ENCODE results near the gene ADGRF3. TPM values are rescaled to one million over a fixed set of nuclear protein-coding genes. Genes with fewer than 3 reads are reported as not detected.

The ADGRF3 gene
- total RNA-seq, 2 experiments from 2014 or later: 0.96 to 1.3 TPM

DNA sequence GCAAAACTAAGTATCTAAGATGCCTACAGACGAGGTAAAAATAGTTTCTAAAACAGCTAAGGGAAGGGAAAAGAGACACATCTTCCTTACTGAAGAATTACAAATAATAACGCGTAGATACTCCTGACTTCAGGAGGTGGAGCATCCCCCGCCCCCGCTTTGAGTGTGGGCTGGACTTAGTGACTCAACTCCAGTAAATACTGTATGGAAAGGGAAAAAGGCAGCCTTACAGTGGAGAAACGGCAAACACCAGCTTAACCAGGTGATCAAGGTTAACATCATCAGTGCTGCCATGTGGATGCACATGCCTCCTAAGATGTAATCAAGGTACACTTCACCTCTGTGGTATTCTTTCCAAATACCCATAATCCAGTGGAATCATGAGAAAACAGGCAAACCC, 53.9 kb downstream of the ADGRF3 start:
- Histone ChIP-seq H3K36me3 (ENCODE audit: insufficient read depth, low read length) (peaks cover 11% of the 10 kb centered on the region), H3K4me1 (ENCODE audit: insufficient read depth, low read length) (no peaks in the 10 kb centered on the region), H3K27ac (ENCODE audit: low read depth in 1 of 2, low read length in 2 of 2) (no peak overlapping the region), H3K4me3 (ENCODE audit: low read length) (no peak overlapping the region), H3K27me3 (ENCODE audit: control insufficient read depth in 1 of 2, insufficient read depth in 2 of 2, low read length in 2 of 2) (no peaks in the 10 kb centered on the region), H3K9me3 (ENCODE audit: control insufficient read depth in 1 of 2, insufficient read depth in 1 of 2, low read length in 2 of 2) (no peaks in the 10 kb centered on the region)
- Mint-ChIP-seq H3K9me3 (no peaks in the 10 kb centered on the region), H3K4me3 (no peak overlapping the region), H3K4me1 (ENCODE audit: low read depth) (no peaks in the 10 kb centered on the region), H3K36me3 (ENCODE audit: low read depth) (peaks cover 17% of the 10 kb centered on the region), H3K27me3 (no peaks in the 10 kb centered on the region), H3K27ac (no peak overlapping the region)
- TF ChIP-seq CTCF (IDR thresholded peaks at IDR 0.05): no peak
- DNase-seq (no peak), ATAC-seq (ENCODE audit: poor library complexity) (no peak)
- POLR2A ChIA-PET: interaction anchor here (1.7 kb wide), 1 partner anchor 49 kb away, joined by 4 read pairs; the partner anchor contains the start of genes HADHA and HADHB
- intact Hi-C loops (cut with DNase I, micrococcal nuclease): loop anchor here in 1 of 2 experiments (5.0 kb wide), 1 partner anchor 35 kb away; no protein-coding TSS in a partner anchor
- CTCF ChIA-PET: no interaction called here

DNA sequence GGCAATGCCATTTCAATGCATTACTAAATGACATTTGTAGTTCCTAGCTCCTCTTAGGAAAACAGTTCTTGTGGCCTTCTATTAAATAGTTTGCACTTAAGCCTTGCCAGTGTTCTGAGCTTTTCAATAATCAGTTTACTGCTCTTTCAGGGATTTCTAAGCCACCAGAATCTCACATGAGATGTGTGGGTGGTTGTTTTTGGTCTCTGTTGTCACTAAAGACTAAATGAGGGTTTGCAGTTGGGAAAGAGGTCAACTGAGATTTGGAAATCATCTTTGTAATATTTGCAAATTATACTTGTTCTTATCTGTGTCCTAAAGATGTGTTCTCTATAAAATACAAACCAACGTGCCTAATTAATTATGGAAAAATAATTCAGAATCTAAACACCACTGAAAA, 56.6 kb downstream of the ADGRF3 start:
- H3K4me1 ChIP-seq (ENCODE audit: insufficient read depth, low read length): no peaks in the 10 kb centered on the region
- no peak overlapping the region for H3K4me3 Mint-ChIP-seq
- peaks cover 24% of the 10 kb centered on the region for H3K36me3 ChIP-seq (ENCODE audit: insufficient read depth, low read length)
- H3K9me3 Mint-ChIP-seq: no peaks in the 10 kb centered on the region
- no peaks in the 10 kb centered on the region for H3K4me1 Mint-ChIP-seq (ENCODE audit: low read depth)
- no peak for ATAC-seq (ENCODE audit: poor library complexity)
- H3K27ac Mint-ChIP-seq: no peak overlapping the region
- no peak for TF ChIP-seq CTCF (IDR thresholded peaks at IDR 0.05)
- H3K9me3 ChIP-seq (ENCODE audit: control insufficient read depth in 1 of 2, insufficient read depth in 1 of 2, low read length in 2 of 2): no peaks in the 10 kb centered on the region
- no peak overlapping the region for H3K4me3 ChIP-seq (ENCODE audit: low read length)
- H3K27me3 Mint-ChIP-seq: no peaks in the 10 kb centered on the region
- H3K27ac ChIP-seq (ENCODE audit: low read depth in 1 of 2, low read length in 2 of 2): no peak overlapping the region
- no peak for DNase-seq
- ChIA-PET POLR2A (interaction anchor here (2.1 kb wide), 1 partner anchor 10 kb away, joined by 7 read pairs; no protein-coding TSS in a partner anchor), CTCF (interaction anchor here (0.6 kb wide), 1 partner anchor 59 kb away, joined by 3 read pairs; no protein-coding TSS in a partner anchor)
- intact Hi-C loops (cut with DNase I, micrococcal nuclease): loop anchor here in 1 of 2 experiments (5.0 kb wide), 1 partner anchor 37 kb away; no protein-coding TSS in a partner anchor
- H3K27me3 ChIP-seq (ENCODE audit: control insufficient read depth in 1 of 2, insufficient read depth in 2 of 2, low read length in 2 of 2): no peaks in the 10 kb centered on the region
- H3K36me3 Mint-ChIP-seq (ENCODE audit: low read depth): peaks cover 36% of the 10 kb centered on the region

DNA sequence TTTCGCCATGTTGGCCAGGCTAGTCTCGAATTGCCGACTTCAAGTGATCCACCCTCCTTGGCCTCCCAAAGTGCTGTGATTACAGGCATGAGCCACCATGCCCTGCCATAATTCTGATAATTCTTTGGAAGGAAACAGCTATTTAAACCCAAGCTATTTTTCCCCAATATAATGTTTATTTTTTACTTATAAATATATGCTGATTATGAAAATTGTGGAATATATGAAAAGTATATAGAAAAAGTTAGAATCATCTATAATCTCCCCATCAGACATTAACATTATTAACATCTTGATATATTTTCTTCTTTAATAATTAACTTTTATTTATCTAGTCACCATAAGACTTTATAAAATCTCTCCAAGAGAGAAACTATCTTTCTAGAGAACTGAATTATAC, 60.7 kb downstream of the ADGRF3 start:
- Histone ChIP-seq H3K36me3 (ENCODE audit: insufficient read depth, low read length) (peaks cover 54% of the 10 kb centered on the region), H3K4me1 (ENCODE audit: insufficient read depth, low read length) (no peaks in the 10 kb centered on the region), H3K9me3 (ENCODE audit: control insufficient read depth in 1 of 2, insufficient read depth in 1 of 2, low read length in 2 of 2) (no peaks in the 10 kb centered on the region), H3K27ac (ENCODE audit: low read depth in 1 of 2, low read length in 2 of 2) (no peak overlapping the region), H3K4me3 (ENCODE audit: low read length) (no peak overlapping the region), H3K27me3 (ENCODE audit: control insufficient read depth in 1 of 2, insufficient read depth in 2 of 2, low read length in 2 of 2) (no peaks in the 10 kb centered on the region)
- no peak for ATAC-seq (ENCODE audit: poor library complexity)
- no peak for TF ChIP-seq CTCF (IDR thresholded peaks at IDR 0.05)
- no peak for DNase-seq
- ChIA-PET CTCF (no interaction called here), POLR2A (no interaction called here)
- H3K27ac Mint-ChIP-seq: no peak overlapping the region
- intact Hi-C loops (cut with DNase I, micrococcal nuclease): no loop called here
- no peaks in the 10 kb centered on the region for H3K27me3 Mint-ChIP-seq
- H3K9me3 Mint-ChIP-seq: no peaks in the 10 kb centered on the region
- H3K36me3 Mint-ChIP-seq (ENCODE audit: low read depth): peaks cover 72% of the 10 kb centered on the region
- H3K4me1 Mint-ChIP-seq (ENCODE audit: low read depth): no peaks in the 10 kb centered on the region
- H3K4me3 Mint-ChIP-seq: no peak overlapping the region
